NT2/D1 (cell line): ENCODE measurements around the gene DEFB115.

Experiments
- DNase-seq: peaks from one replicate; pipeline ENCODE4 v3.0.0-alpha.2; 2011; ENCODE audit warnings: low read depth, low spot score
- H3K27me3 ChIP-seq: 2 replicates; pipeline ENCODE4 v1.6.0; 2011; ENCODE audit warnings: mild to moderate bottlenecking; ENCODE audit not compliant: insufficient read length, insufficient read depth
- H3K36me3 ChIP-seq: 2 replicates; pipeline ENCODE4 v1.6.1; 2011; ENCODE audit warnings: mild to moderate bottlenecking, low read length, mixed read lengths; ENCODE audit not compliant: insufficient read depth, insufficient read length
- H3K4me1 ChIP-seq: 2 replicates; pipeline ENCODE4 v1.5.1; 2011; ENCODE audit not compliant: insufficient read depth, insufficient read length
- H3K4me3 ChIP-seq: 2 replicates; pipeline ENCODE4 v1.5.1; 2011; ENCODE audit warnings: low read depth; ENCODE audit not compliant: insufficient read length
- H3K9ac ChIP-seq: 2 replicates; pipeline ENCODE4 v1.6.0; 2011; ENCODE audit warnings: low read depth; ENCODE audit not compliant: insufficient read length
- H3K9me3 ChIP-seq: 2 replicates; pipeline ENCODE4 v1.5.1; 2011; ENCODE audit warnings: mild to moderate bottlenecking, low read length; ENCODE audit not compliant: insufficient read depth
- SUZ12 ChIP-seq: IDR thresholded peaks from 2 replicates; pipeline ENCODE4 v1.6.1; 2011; ENCODE audit not compliant: insufficient read length, insufficient read depth; ENCODE audit errors: extremely low read depth
- YY1 ChIP-seq: IDR thresholded peaks from 2 replicates; pipeline ENCODE4 v1.6.1; 2011; ENCODE audit not compliant: insufficient read length, insufficient read depth
- ZNF274 ChIP-seq: IDR thresholded peaks from 2 replicates; pipeline ENCODE4 v1.6.1; 2011; ENCODE audit warnings: mild to moderate bottlenecking, low read depth, low read length

Gene DEFB115

DNA sequence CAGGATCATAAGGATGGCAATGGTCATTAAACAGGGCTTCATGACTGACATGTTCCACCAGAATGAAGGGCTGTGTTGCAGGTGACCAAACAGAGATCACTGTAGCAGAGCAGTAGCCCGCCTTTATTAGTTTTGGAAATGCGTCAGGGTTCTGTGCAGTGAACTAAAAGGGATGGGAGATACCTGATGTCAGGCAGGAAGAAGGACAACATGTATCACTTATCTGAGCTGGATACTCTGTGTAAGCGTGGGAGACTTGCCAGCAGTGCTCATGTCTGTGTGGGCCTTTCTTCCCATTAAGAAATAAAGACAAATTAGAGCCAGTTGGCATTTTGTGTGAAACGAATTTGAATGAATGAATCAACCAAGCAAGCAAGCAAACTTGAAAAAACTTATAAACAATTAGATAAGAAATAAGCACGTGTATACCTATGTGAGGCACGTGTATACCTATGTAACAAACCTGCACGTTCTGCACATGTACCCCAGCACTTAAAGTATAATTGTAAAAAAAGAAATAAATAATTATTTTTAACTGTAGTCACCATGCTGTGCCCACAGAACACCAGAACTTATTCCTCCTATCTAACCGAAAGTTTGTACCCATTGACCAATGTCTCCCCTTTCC is 51.2 kb downstream of the DEFB115 start, which contains the start of gene DEFB116:
TSS of gene DEFB116 (minus strand) at position 51 of the 628 bp plus-strand sequence. CDS start at position 51, 0 bp downstream.
- no peaks in the 10 kb centered on the region for H3K4me1 ChIP-seq
- no peak for DNase-seq
- peaks cover 13% of the 10 kb centered on the region; the same call in 1 of the 2 replicates for H3K9me3 ChIP-seq
- no peak within 1 kb of the TSS for H3K9ac ChIP-seq
- TF ChIP-seq YY1: no peak
- no peak for TF ChIP-seq SUZ12
- TF ChIP-seq ZNF274: no peak
- H3K4me3 ChIP-seq: no peak within 1 kb of the TSS
- H3K27me3 ChIP-seq: peaks cover 28% of the 10 kb centered on the region
- no peaks in the 10 kb centered on the region for H3K36me3 ChIP-seq
